IMR-90 (cell line): ENCODE measurements around the gene PLCG2. TPM values are rescaled to one million over a fixed set of nuclear protein-coding genes. Genes with fewer than 3 reads are reported as not detected.

Experiments
- ATAC-seq: fragments of 200-7000 bp; cut with Tn5 transposase; 2 replicates; pipeline ENCODE4 v1.9.1; 2020; ENCODE audit warnings: low read depth, mild to moderate bottlenecking, moderate library complexity
- BruUV-seq: library from RNA; stranded (reverse); fragments of 400-500 nt; replicated peaks from 2 replicates; lab custom pipeline; 2021; lab: Mats Ljungman, UMichigan
- CTCF ChIA-PET: fragments of 300-600 bp; formaldehyde crosslinking; extraction: SDS; loops from one replicate; lab custom pipeline; 2021; ENCODE audit warnings: antibody characterized with exemption; lab: Yijun Ruan, JAX
- POLR2A ChIA-PET: fragments of 300-600 bp; sonication (Branson Sonifier 250); formaldehyde crosslinking; loops from one replicate; lab custom pipeline; 2022; ENCODE audit warnings: antibody characterized with exemption; ENCODE audit not compliant: unreplicated experiment; lab: Charles Lee
- DNase-seq: peaks from one replicate; pipeline ENCODE4 v3.0.0; 2013
- H2AFZ ChIP-seq: replicated peaks from 2 replicates; pipeline ENCODE3; 2013; ENCODE audit warnings: low read length, mild to moderate bottlenecking; ENCODE audit not compliant: poor library complexity
- H2AK5ac ChIP-seq: 2 replicates; pipeline ENCODE4 v1.6.1; 2013; ENCODE audit warnings: low read depth, low read length, inconsistent platforms
- H2AK9ac ChIP-seq: replicated peaks from 2 replicates; pipeline ENCODE3; 2013; ENCODE audit warnings: mild to moderate bottlenecking, low read depth, low read length, moderate library complexity; ENCODE audit not compliant: poor library complexity
- H2BK120ac ChIP-seq: 2 replicates; pipeline ENCODE4 v1.6.1; 2013; ENCODE audit warnings: low read depth, low read length, inconsistent platforms
- H2BK15ac ChIP-seq: 3 replicates; pipeline ENCODE4 v1.6.1; 2013; ENCODE audit warnings: low read depth, low read length, inconsistent platforms
- H2BK20ac ChIP-seq: 2 replicates; pipeline ENCODE4 v1.6.1; 2013; ENCODE audit warnings: low read depth, mild to moderate bottlenecking, inconsistent platforms, low read length, moderate library complexity
- H2BK5ac ChIP-seq: 2 replicates; pipeline ENCODE4 v1.6.1; 2013; ENCODE audit warnings: mild to moderate bottlenecking, low read depth, low read length, inconsistent platforms; ENCODE audit not compliant: poor library complexity, severe bottlenecking
- H3K14ac ChIP-seq: replicated peaks from 2 replicates; pipeline ENCODE4 v1.6.1; 2013; ENCODE audit warnings: low read depth, low read length, inconsistent platforms
- H3K18ac ChIP-seq: 2 replicates; pipeline ENCODE4 v1.6.1; 2013; ENCODE audit warnings: low read depth, low read length, control low read depth
- H3K23ac ChIP-seq: 2 replicates; pipeline ENCODE4 v1.6.1; 2013; ENCODE audit warnings: low read depth, low read length, inconsistent platforms
- H3K27ac ChIP-seq: 2 replicates; pipeline ENCODE4 v1.5.1; 2013; ENCODE audit warnings: mild to moderate bottlenecking, control low read depth, low read length; ENCODE audit not compliant: insufficient read depth
- H3K27me3 ChIP-seq: 2 replicates; pipeline ENCODE4 v1.6.1; 2013; ENCODE audit warnings: low read length; ENCODE audit not compliant: control insufficient read depth, insufficient read depth
- H3K36me3 ChIP-seq: 2 replicates; pipeline ENCODE4 v1.6.1; 2013; ENCODE audit warnings: low read length, mixed read lengths; ENCODE audit not compliant: control insufficient read depth, insufficient read depth
- H3K4ac ChIP-seq: 2 replicates; pipeline ENCODE4 v1.6.1; 2013; ENCODE audit warnings: low read depth, low read length, inconsistent platforms
- H3K4me1 ChIP-seq: 2 replicates; pipeline ENCODE4 v1.6.1; 2013; ENCODE audit warnings: low read length, mixed read lengths; ENCODE audit not compliant: control insufficient read depth, insufficient read depth
- H3K4me2 ChIP-seq: 2 replicates; pipeline ENCODE4 v1.6.1; 2013; ENCODE audit warnings: low read depth, mild to moderate bottlenecking, control low read depth, low read length, moderate library complexity
- H3K4me3 ChIP-seq: 2 replicates; pipeline ENCODE4 v1.5.1; 2013; ENCODE audit warnings: low read depth, mild to moderate bottlenecking, control low read depth, low read length, moderate library complexity; ENCODE audit not compliant: insufficient read depth
- H3K56ac ChIP-seq: 2 replicates; pipeline ENCODE4 v1.6.1; 2013; ENCODE audit warnings: low read length, inconsistent platforms; ENCODE audit not compliant: insufficient read depth; ENCODE audit errors: extremely low read depth
- H3K79me1 ChIP-seq, 2 experiments: 2 replicates each; pipeline ENCODE4 v1.6.1; 2013; ENCODE audit warnings: low read length in 2 of 2, inconsistent platforms in 1 of 2, low read depth in 1 of 2
- H3K9ac ChIP-seq: 2 replicates; pipeline ENCODE4 v1.6.1; 2013; ENCODE audit warnings: low read depth, low read length, control low read depth
- H3K9me1 ChIP-seq: 2 replicates; pipeline ENCODE4 v1.6.1; 2013; ENCODE audit warnings: low read length, inconsistent platforms; ENCODE audit not compliant: insufficient read depth
- H3K9me3 ChIP-seq: 2 replicates; pipeline ENCODE4 v1.6.1; 2013; ENCODE audit warnings: low read length; ENCODE audit not compliant: control insufficient read depth, insufficient read depth
- H4K20me1 ChIP-seq: 2 replicates; pipeline ENCODE4 v1.6.1; 2013; ENCODE audit warnings: low read length, inconsistent platforms; ENCODE audit not compliant: insufficient read depth
- H4K5ac ChIP-seq: 2 replicates; pipeline ENCODE4 v1.6.1; 2013; ENCODE audit warnings: mild to moderate bottlenecking, low read depth, low read length, control low read depth
- H4K8ac ChIP-seq, 2 experiments: 2 replicates each; pipeline ENCODE4 v1.6.1; 2013; ENCODE audit warnings: low read depth in 2 of 2, low read length in 2 of 2, control low read depth in 1 of 2, inconsistent platforms in 1 of 2
- H4K91ac ChIP-seq: 2 replicates; pipeline ENCODE4 v1.6.1; 2013; ENCODE audit warnings: low read depth, low read length, inconsistent platforms; ENCODE audit not compliant: insufficient read depth
- CEBPB ChIP-seq: IDR thresholded peaks from 2 replicates; pipeline ENCODE4 v1.6.1; 2012; ENCODE audit warnings: low read depth, low read length, improper control_type of control experiment
- CHD1 ChIP-seq: IDR thresholded peaks from 2 replicates; pipeline ENCODE4 v1.6.1; 2012; ENCODE audit warnings: low read depth, low read length, improper control_type of control experiment
- CTCF ChIP-seq: conservative IDR thresholded peaks from 2 replicates; pipeline ENCODE4 v1.5.1; 2012; ENCODE audit warnings: mild to moderate bottlenecking, low read depth, low read length, improper control_type of control experiment
- ELK1 ChIP-seq: fragments of 150-350 bp; IDR thresholded peaks from 2 replicates; pipeline ENCODE4 v1.6.1; 2016; ENCODE audit warnings: low read depth, mild to moderate bottlenecking, low read length, moderate library complexity, borderline replicate concordance
- MAFK ChIP-seq: IDR thresholded peaks from 2 replicates; pipeline ENCODE4 v1.6.1; 2012; ENCODE audit warnings: low read depth, low read length, improper control_type of control experiment
- MAZ ChIP-seq: IDR thresholded peaks from 2 replicates; pipeline ENCODE4 v1.6.1; 2012; ENCODE audit warnings: low read depth, mild to moderate bottlenecking, low read length, improper control_type of control experiment, moderate library complexity, borderline replicate concordance
- MXI1 ChIP-seq: IDR thresholded peaks from 2 replicates; pipeline ENCODE4 v1.6.1; 2012; ENCODE audit warnings: low read depth, mild to moderate bottlenecking, low read length, moderate library complexity, borderline replicate concordance
- NFE2L2 ChIP-seq: fragments of 150-350 bp; IDR thresholded peaks from 2 replicates; pipeline ENCODE4 v1.6.1; 2016; ENCODE audit warnings: low read depth, mild to moderate bottlenecking, low read length
- RAD21 ChIP-seq: IDR thresholded peaks from 2 replicates; pipeline ENCODE4 v1.6.1; 2012; ENCODE audit warnings: low read length, improper control_type of control experiment
- RCOR1 ChIP-seq: IDR thresholded peaks from 2 replicates; pipeline ENCODE4 v1.6.1; 2012; ENCODE audit warnings: mild to moderate bottlenecking, low read length, improper control_type of control experiment; ENCODE audit not compliant: insufficient replicate concordance
- SMC3 ChIP-seq: fragments of 150-350 bp; IDR thresholded peaks from 2 replicates; pipeline ENCODE4 v1.6.1; 2016; ENCODE audit warnings: low read depth, mild to moderate bottlenecking, antibody characterized with exemption, low read length, moderate library complexity
- USF2 ChIP-seq: fragments of 150-350 bp; IDR thresholded peaks from 2 replicates; pipeline ENCODE4 v1.6.1; 2017; ENCODE audit warnings: mild to moderate bottlenecking, antibody characterized with exemption, low read length, low read depth
- WGBS, 2 experiments: methylation state at CpG; one replicate each; pipeline versions ENCODE4 v1.1.5 to v1.1.7; 2013; ENCODE audit warnings: missing lambda C conversion rate in 2 of 2; ENCODE audit not compliant: insufficient read length in 1 of 2; ENCODE audit errors: extremely low coverage in 2 of 2; 5-methylcytosine and 5-hydroxymethylcytosine counted together
- dilution Hi-C: fragments of 300-500 bp; cut with HindIII; formaldehyde crosslinking; loops from one replicate; pipeline ENCODE4 v1.14.3; 2018; ENCODE audit warnings: low sequenced_read_pairs; ENCODE audit not compliant: unreplicated experiment
- in situ Hi-C: fragments of 300-500 bp; cut with MboI; formaldehyde crosslinking; loops from 3 replicates; pipeline ENCODE4 v1.14.3; 2019; ENCODE audit warnings: low sequenced_read_pairs, inconsistent platforms, mixed read lengths
- intact Hi-C: fragments of 100-400 bp; cut with micrococcal nuclease; formaldehyde crosslinking; loops from 2 replicates; pipeline ENCODE4 v1.10.0; 2022
- polyA plus RNA-seq, 3 experiments: library from polyadenylated mRNA; depleted of rRNA; stranded (reverse); fragments of >200 nt; gene quantifications; 2 replicates each; pipeline ENCODE4 v1.2.3, GENCODE V29; 2012; ENCODE audit warnings: low replicate concordance in 1 of 3
- total RNA-seq: library from RNA; depleted of rRNA; stranded (reverse); fragments of >200 nt; gene quantifications from 2 replicates; pipeline ENCODE4 v1.2.3, GENCODE V29; 2012

PLCG2 gene
- total and polyA plus RNA-seq, 2 of the 4 experiments (the other 2 are of a cell fraction) = 0.14 to 0.18 TPM

- H3K4me2 ChIP-seq = no peak overlapping the region
- BruUV-seq = no TSS peak
- H3K27me3 ChIP-seq = no peaks in the 10 kb centered on the region; the same call in 1 of the 2 replicates
- ChIA-PET CTCF (no interaction called here), POLR2A (no interaction called here)
- no peak overlapping the region for H4K8ac ChIP-seq
- no peak overlapping the region for H2BK15ac ChIP-seq
- no peak overlapping the region for H3K4me3 ChIP-seq
- no peak overlapping the region for H3K9ac ChIP-seq
- TF ChIP-seq CEBPB = no peak
- no peak for TF ChIP-seq ELK1
- TF ChIP-seq USF2 = no peak
- no peak for TF ChIP-seq SMC3
- no peak for TF ChIP-seq RAD21
- TF ChIP-seq NFE2L2 = no peak
- no peak for TF ChIP-seq CTCF
- TF ChIP-seq MAFK = no peak
- no peak for TF ChIP-seq RCOR1
- no peak for TF ChIP-seq CHD1
- no peak for TF ChIP-seq MAZ
- no peak for TF ChIP-seq MXI1
- H3K23ac ChIP-seq = no peak overlapping the region
- H2AK9ac ChIP-seq = no peak overlapping the region
- no peaks in the 10 kb centered on the region for H3K9me1 ChIP-seq
- no CpG with 5 or more reads among the region's 2 CpGs for WGBS, 2 experiments
- no peak overlapping the region for H3K56ac ChIP-seq
- no peak overlapping the region for H2AFZ ChIP-seq
- H3K27ac ChIP-seq = no peak overlapping the region
- H4K5ac ChIP-seq = no peak overlapping the region
- intact Hi-C loops = loop anchor here (10.0 kb wide), 1 partner anchor 57 kb away; no protein-coding TSS in a partner anchor
- DNase-seq = no peak
- H3K18ac ChIP-seq = no peak overlapping the region
- no peak overlapping the region for H2BK20ac ChIP-seq
- no peak overlapping the region for H3K4ac ChIP-seq
- ATAC-seq = no peak
- H4K20me1 ChIP-seq = no peaks in the 10 kb centered on the region
- no peaks in the 10 kb centered on the region for H3K4me1 ChIP-seq
- dilution Hi-C loops = no loop called here
- in situ Hi-C loops = no loop called here
- no peaks in the 10 kb centered on the region for H3K79me1 ChIP-seq
- H2BK5ac ChIP-seq = no peak overlapping the region
- H2BK120ac ChIP-seq = no peak overlapping the region
- no peak overlapping the region for H3K14ac ChIP-seq
- peaks cover 3% of the 10 kb centered on the region; the same call in 1 of the 2 replicates for H3K9me3 ChIP-seq
- no peak overlapping the region for H2AK5ac ChIP-seq
- H3K36me3 ChIP-seq = no peaks in the 10 kb centered on the region
- no peak overlapping the region for H4K91ac ChIP-seq
These were observed 172.5 kb downstream of the PLCG2 start for GRCh38 chr16:81951564-81951963.
